ENCODE measurements around the gene MYEOV. TPM values are rescaled to one million over a fixed set of nuclear protein-coding genes. Genes with fewer than 3 reads are reported as not detected.

MYEOV gene
- total RNA-seq, 1 experiment from 2014 or later = 0.22 TPM

- H3K4ac ChIP-seq (ENCODE audit: low read depth, low read length) = no peak overlapping the region
- H3K14ac ChIP-seq (ENCODE audit: insufficient read depth, low read length) = no peak overlapping the region; the same call in 1 of the 2 replicates
- H2BK20ac ChIP-seq (ENCODE audit: low read depth, low read length, poor library complexity, severe bottlenecking) = no peak overlapping the region
- H4K8ac ChIP-seq (replicated peaks; ENCODE audit: insufficient read length, low read depth, low read length) = no peak overlapping the region
- H2AFZ ChIP-seq (ENCODE audit: low read length) = no peak overlapping the region
- Mint-ChIP-seq H3K27me3 (ENCODE audit: low read depth) (peaks cover 10% of the 10 kb centered on the region), H3K4me3 (no peak overlapping the region), H3K36me3 (ENCODE audit: insufficient read depth in 1 of 3, low read depth in 3 of 3) (no peaks in the 10 kb centered on the region), H3K4me1 (peaks cover 15 to 18% of the 10 kb centered on the region in 2 experiments), H3K9me3 (no peaks in the 10 kb centered on the region), H3K27ac (no peak overlapping the region)
- H2BK120ac ChIP-seq (ENCODE audit: low read depth, low read length, poor library complexity, severe bottlenecking) = no peak overlapping the region
- no peaks in the 10 kb centered on the region for H3K79me2 ChIP-seq (ENCODE audit: insufficient read depth, low read length)
- no peak for DNase-seq
- no peaks in the 10 kb centered on the region for H3K79me1 ChIP-seq (ENCODE audit: insufficient read depth, low read depth, low read length, poor library complexity, severe bottlenecking)
- H4K5ac ChIP-seq (ENCODE audit: insufficient read length, low read depth, low read length) = no peak overlapping the region
- H3K23me2 ChIP-seq (ENCODE audit: insufficient read length, low read depth, low read length, poor library complexity, severe bottlenecking) = no peaks in the 10 kb centered on the region
- no peaks in the 10 kb centered on the region for H4K20me1 ChIP-seq (ENCODE audit: control insufficient read depth, insufficient read depth, insufficient read length)
- no peak for TF ChIP-seq CTCF (conservative IDR thresholded peaks at IDR 0.05)
- H3K4me1 ChIP-seq (ENCODE audit: insufficient read depth, low read length) = peaks cover 6% of the 10 kb centered on the region; the same call in 1 of the 2 replicates
- H2BK15ac ChIP-seq (ENCODE audit: low read depth, low read length) = no peak overlapping the region
- H3T11ph ChIP-seq (ENCODE audit: low read length) = no peak overlapping the region
- no peak overlapping the region for H4K91ac ChIP-seq (ENCODE audit: insufficient read length, low read depth, low read length)
- no peak overlapping the region for H3K9ac ChIP-seq (ENCODE audit: extremely low read depth, insufficient read length, low read length)
- no peak overlapping the region for H2BK5ac ChIP-seq (ENCODE audit: insufficient read length, low read length)
- no peak overlapping the region for H2BK12ac ChIP-seq (ENCODE audit: insufficient read length, low read depth, low read length)
- WGBS (ENCODE audit: extremely low coverage, insufficient read length, low lambda C conversion rate) = no CpG with 5 or more reads among the region's 20 CpGs
- H2AK5ac ChIP-seq (ENCODE audit: insufficient read length, low read length) = no peak overlapping the region
- no peak overlapping the region for H3K23ac ChIP-seq (ENCODE audit: insufficient read length, low read depth, low read length)
- no peak overlapping the region for H3K27ac ChIP-seq (ENCODE audit: insufficient read length, low read depth, low read length)
- H3K9me3 ChIP-seq (ENCODE audit: control insufficient read depth, low read depth, low read length) = no peaks in the 10 kb centered on the region
- H3K56ac ChIP-seq (ENCODE audit: insufficient read length, low read depth, low read length) = no peak overlapping the region
- H3K27me3 ChIP-seq (ENCODE audit: insufficient read depth, low read length) = no peaks in the 10 kb centered on the region
- H3K4me2 ChIP-seq (ENCODE audit: insufficient read depth, insufficient read length, low read length) = no peak overlapping the region
- H3K18ac ChIP-seq (ENCODE audit: insufficient read length, low read depth, low read length) = no peak overlapping the region
Observed at GRCh38 chr11:69287968-69288882, 5.7 kb upstream of the MYEOV start.

All from H9 (cell line).